PFSK-1 (cell line): ENCODE measurements around the gene ZNF469.

ENCODE experiments used
- FOXP2 ChIP-seq: optimal IDR thresholded peaks from 2 replicates; pipeline ENCODE3; 2011; ENCODE audit warnings: borderline replicate concordance, control low read depth, inconsistent platforms; ENCODE audit not compliant: insufficient read depth; ENCODE audit errors: extremely low read length, extremely low read depth
- POLR2AphosphoS5 ChIP-seq: IDR thresholded peaks from 2 replicates; pipeline ENCODE4 v1.6.1; 2012; ENCODE audit warnings: low read depth, mild to moderate bottlenecking, control low read depth, low read length, moderate library complexity
- REST ChIP-seq, 2 experiments: IDR thresholded peaks; 2 replicates each; pipeline versions ENCODE4 v1.6.1 to v1.8.0; 2011 to 2012; ENCODE audit warnings: low read depth in 2 of 2, low read length in 2 of 2, control low read depth in 1 of 2, inconsistent platforms in 1 of 2, mild to moderate bottlenecking in 1 of 2, moderate library complexity in 1 of 2; ENCODE audit not compliant: insufficient read depth in 1 of 2
- SIN3A ChIP-seq: IDR thresholded peaks from 2 replicates; pipeline ENCODE4 v1.6.1; 2012; ENCODE audit warnings: mild to moderate bottlenecking, low read length, moderate library complexity, borderline replicate concordance; ENCODE audit not compliant: insufficient read depth
- TAF1 ChIP-seq: IDR thresholded peaks from 2 replicates; pipeline ENCODE4 v1.6.1; 2012; ENCODE audit warnings: low read length, control low read depth, borderline replicate concordance; ENCODE audit not compliant: insufficient read depth

The ZNF469 gene

GRCh38 chr16:88417684-88418476 lies 35.1 kb downstream of the ZNF469 start:
- no peak for TF ChIP-seq REST (IDR thresholded peaks at IDR 0.05; ENCODE audit: insufficient read depth in 1 of 2, low read depth in 2 of 2, low read length in 2 of 2)
- TF ChIP-seq FOXP2 = no peak
- TF ChIP-seq SIN3A = no peak
- TF ChIP-seq TAF1 = no peak
- no peak for TF ChIP-seq POLR2AphosphoS5

GRCh38 chr16:88418869-88419268 lies 36.1 kb downstream of the ZNF469 start:
- no peak for TF ChIP-seq POLR2AphosphoS5

- TF ChIP-seq REST (IDR thresholded peaks at IDR 0.05; ENCODE audit: insufficient read depth in 1 of 2, low read depth in 2 of 2, low read length in 2 of 2) (no peak), POLR2AphosphoS5 (no peak), SIN3A (no peak), TAF1 (no peak), FOXP2 (no peak)
Observed at GRCh38 chr16:88419790-88420189, 37.0 kb downstream of the ZNF469 start.

- no peak for TF ChIP-seq POLR2AphosphoS5
Observed at GRCh38 chr16:88420496-88420895, 37.7 kb downstream of the ZNF469 start.

- no peak for TF ChIP-seq FOXP2
Observed at GRCh38 chr16:88421301-88421700, 38.5 kb downstream of the ZNF469 start.

- no peak for TF ChIP-seq TAF1
- TF ChIP-seq FOXP2 = no peak
- no peak for TF ChIP-seq REST (IDR thresholded peaks at IDR 0.05; ENCODE audit: insufficient read depth in 1 of 2, low read depth in 2 of 2, low read length in 2 of 2)
- TF ChIP-seq SIN3A = no peak
- no peak for TF ChIP-seq POLR2AphosphoS5
Observed at GRCh38 chr16:88421871-88422433, 39.2 kb downstream of the ZNF469 start.

- TF ChIP-seq FOXP2 (no peak), REST (IDR thresholded peaks at IDR 0.05; ENCODE audit: insufficient read depth in 1 of 2, low read depth in 2 of 2, low read length in 2 of 2) (no peak), TAF1 (no peak), SIN3A (no peak), POLR2AphosphoS5 (no peak)
Observed at GRCh38 chr16:88422733-88423447, 40.1 kb downstream of the ZNF469 start.
